Esophagus squamous epithelium (tissue), 4 donors: ENCODE results near the gene FITM1.

Source experiments
- CTCF ChIP-seq, 6 experiments: fragments of 450-650 bp in 4 of 6; fragments of 200-600 bp in 2 of 6; sonication (generic) in 2 of 6; IDR thresholded peaks; one replicate each; pipeline ENCODE4 v1.5.1; 2016 to 2019; ENCODE audit warnings: antibody characterized with exemption in 6 of 6, mild to moderate bottlenecking in 4 of 6, moderate library complexity in 4 of 6
- POLR2A ChIP-seq, 4 donors: fragments of 450-650 bp; IDR thresholded peaks; one replicate each; pipeline ENCODE4 v1.6.1; 2017; ENCODE audit warnings: antibody characterized with exemption in 4 of 4, mild to moderate bottlenecking in 4 of 4, moderate library complexity in 3 of 4

GRCh38 chr14:24147761-24148428, 17.4 kb downstream of the FITM1 start:
- TF ChIP-seq POLR2A (IDR thresholded peaks at IDR 0.05): no peak
- no peak for TF ChIP-seq CTCF (IDR thresholded peaks at IDR 0.05)
